GM12801 (cell line): ENCODE results near the gene WDR44.

ENCODE experiments used
- TF ChIP-seq, protein P1 (sequence below): IDR thresholded peaks from one replicate; pipeline ENCODE4 v1.5.1; 2011; ENCODE audit warnings: control low read depth; ENCODE audit not compliant: insufficient read length; ENCODE audit errors: extremely low read depth

Gene WDR44, protein sequence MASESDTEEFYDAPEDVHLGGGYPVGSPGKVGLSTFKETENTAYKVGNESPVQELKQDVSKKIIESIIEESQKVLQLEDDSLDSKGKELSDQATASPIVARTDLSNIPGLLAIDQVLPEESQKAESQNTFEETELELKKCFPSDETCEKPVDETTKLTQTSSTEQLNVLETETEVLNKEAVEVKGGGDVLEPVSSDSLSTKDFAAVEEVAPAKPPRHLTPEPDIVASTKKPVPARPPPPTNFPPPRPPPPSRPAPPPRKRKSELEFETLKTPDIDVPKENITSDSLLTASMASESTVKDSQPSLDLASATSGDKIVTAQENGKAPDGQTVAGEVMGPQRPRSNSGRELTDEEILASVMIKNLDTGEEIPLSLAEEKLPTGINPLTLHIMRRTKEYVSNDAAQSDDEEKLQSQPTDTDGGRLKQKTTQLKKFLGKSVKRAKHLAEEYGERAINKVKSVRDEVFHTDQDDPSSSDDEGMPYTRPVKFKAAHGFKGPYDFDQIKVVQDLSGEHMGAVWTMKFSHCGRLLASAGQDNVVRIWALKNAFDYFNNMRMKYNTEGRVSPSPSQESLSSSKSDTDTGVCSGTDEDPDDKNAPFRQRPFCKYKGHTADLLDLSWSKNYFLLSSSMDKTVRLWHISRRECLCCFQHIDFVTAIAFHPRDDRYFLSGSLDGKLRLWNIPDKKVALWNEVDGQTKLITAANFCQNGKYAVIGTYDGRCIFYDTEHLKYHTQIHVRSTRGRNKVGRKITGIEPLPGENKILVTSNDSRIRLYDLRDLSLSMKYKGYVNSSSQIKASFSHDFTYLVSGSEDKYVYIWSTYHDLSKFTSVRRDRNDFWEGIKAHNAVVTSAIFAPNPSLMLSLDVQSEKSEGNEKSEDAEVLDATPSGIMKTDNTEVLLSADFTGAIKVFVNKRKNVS

DNA sequence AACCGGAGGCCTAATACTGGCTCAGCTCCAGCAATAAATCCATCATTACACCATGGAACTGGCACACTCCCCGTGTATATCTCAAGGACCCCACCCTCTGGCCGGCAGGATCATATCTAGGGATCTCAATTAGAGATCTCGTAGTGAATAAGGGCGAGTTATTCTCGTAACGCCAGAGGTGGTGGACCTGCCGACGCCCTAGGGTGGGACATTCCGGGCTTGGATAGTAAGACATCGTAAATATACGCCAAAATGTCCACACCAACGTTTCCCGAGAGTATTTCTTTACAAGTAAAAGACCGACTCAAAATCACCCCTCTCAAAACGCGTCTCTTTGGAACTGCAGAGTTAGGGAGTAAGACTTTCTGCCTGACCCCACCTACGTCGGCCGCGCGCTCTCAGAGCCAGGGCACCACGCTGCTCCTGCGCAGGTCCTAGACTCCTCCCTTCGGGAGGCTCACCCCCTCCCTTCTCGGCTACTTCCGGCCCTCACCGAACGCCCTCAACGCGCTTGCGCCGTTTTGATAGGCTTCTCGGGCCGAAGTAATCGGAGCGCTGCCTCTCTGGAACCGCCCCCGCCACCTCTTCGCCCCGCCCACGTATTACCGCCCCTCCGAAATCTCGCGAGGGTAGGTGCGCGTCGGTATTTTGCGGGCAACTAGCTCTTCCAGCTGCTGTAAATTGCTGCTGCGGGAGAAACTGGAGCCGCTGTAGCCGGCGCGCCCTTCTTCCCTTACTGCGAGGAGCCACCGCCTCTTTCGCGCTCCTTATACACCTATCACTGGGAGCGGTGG lies at the start of gene WDR44:
Gene WDR44 (plus strand): TSS at position 643 of the 794 bp plus-strand sequence. CDS start 398 bp downstream, outside the sequence.
- TF ChIP-seq, protein P1, sequence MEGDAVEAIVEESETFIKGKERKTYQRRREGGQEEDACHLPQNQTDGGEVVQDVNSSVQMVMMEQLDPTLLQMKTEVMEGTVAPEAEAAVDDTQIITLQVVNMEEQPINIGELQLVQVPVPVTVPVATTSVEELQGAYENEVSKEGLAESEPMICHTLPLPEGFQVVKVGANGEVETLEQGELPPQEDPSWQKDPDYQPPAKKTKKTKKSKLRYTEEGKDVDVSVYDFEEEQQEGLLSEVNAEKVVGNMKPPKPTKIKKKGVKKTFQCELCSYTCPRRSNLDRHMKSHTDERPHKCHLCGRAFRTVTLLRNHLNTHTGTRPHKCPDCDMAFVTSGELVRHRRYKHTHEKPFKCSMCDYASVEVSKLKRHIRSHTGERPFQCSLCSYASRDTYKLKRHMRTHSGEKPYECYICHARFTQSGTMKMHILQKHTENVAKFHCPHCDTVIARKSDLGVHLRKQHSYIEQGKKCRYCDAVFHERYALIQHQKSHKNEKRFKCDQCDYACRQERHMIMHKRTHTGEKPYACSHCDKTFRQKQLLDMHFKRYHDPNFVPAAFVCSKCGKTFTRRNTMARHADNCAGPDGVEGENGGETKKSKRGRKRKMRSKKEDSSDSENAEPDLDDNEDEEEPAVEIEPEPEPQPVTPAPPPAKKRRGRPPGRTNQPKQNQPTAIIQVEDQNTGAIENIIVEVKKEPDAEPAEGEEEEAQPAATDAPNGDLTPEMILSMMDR: no peak

DNA sequence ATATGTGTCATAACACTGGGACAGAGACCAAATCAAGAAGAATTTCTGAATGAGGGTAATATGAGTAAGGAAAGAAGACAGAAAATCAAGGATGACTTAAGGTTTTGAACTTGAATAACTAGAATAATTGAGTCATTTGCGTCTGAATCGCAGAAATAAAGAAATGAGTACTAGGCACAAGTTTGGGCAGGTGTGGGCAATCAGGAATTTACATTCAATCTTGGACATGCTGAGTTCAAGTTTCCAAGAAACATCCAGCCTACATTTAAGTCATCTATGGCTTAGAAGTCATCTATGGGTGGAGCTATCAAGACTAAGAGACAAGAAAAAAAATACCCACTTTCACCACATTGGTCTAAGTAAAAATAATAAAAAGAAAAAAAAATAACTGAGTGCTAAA lies 30.4 kb upstream of the WDR44 start:
- TF ChIP-seq, protein P1: no peak

DNA sequence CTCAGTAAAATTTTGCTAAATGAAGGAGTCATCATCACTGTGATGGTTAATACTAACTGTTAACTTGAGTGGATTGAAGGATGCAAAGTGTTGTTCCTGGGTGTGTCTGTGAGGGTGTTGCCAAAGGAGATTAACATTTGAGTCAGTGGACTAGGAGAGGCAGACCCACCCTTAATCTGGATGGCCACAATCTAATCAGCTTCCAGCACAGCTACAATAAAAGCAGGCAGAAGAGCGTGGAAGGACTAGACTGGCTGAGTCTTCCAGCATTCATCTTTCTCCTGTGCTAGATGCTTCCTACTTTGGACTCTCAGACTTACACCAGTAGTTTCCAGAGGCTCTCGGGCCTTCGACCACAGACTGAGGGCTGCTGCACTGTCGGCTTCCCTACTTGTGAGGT lies 21.3 kb upstream of the WDR44 start:
- TF ChIP-seq, protein P1: no peak

DNA sequence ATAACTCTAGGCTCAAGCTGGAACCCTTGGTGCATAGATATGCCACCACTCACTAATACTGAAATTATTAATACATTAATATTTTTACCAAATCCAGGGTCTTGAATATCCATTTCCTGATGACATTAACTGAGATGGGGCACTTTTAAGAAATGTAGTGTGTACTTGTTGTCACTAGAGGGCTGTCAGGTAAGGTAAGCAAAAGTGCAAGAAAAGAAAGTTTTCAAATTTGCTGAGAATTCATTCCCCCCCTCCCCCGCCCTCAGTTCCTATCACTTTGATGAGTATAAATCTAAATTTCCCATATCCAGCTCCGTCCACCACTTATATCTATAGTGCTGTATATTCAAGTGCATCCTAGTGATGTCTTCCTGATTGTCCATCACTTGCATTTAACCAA lies 20.5 kb upstream of the WDR44 start:
- TF ChIP-seq, protein P1: no peak

DNA sequence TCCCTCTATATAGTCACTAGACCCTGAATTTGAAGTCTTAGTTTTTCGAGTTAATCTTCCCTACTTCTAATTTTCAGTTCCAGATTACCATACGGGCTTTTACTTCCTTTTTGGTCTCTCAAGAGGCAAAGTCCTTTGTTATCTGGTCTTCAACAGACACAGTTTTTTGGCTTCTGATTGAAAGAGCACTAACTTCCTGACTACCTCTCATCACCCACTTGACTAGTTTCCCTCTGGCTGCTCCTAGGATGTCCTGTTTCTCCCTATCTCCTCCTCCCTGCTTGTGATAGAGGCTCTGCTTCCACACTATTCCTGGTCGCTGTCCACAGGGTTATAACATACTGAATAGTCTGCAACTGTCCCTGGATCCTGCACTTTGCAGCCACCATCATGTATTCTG lies 16.7 kb upstream of the WDR44 start:
- TF ChIP-seq, protein P1: no peak

DNA sequence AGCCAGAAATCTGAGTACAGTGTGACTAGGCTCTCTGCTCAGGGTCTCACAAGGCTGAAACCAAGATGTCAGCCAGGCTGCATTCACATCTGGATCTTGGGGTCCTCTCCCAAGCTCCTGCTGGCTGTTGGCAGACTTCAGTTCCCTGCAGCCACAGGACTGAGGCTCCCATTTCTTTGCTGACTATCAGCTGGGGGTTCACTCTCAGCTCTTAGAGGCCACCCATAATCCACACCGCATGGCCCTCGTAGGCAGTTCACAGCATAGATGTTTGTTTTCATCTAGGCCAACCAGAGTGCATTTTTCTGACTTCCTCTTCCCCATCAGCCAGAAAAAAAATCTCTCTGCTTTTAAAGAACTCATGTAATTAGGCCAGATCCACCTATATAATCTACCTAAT lies 8.2 kb upstream of the WDR44 start:
- TF ChIP-seq, protein P1: no peak
